Hepatic stellate cell (primary cell): ENCODE data around the gene LPA.
"Not testable (repeated sequence)": the region's sequence is repeated elsewhere in the genome, so short reads cannot be mapped to it uniquely, and the experiment has no call there.

Experiments
- DNase-seq: peaks from one replicate; pipeline ENCODE4 v3.0.0; 2011; ENCODE audit warnings: low spot score

LPA gene

GRCh38 chr6:160664198-160664597 lies at the start of gene LPA:
TSS of gene LPA (minus strand) at chr6:160664275. CDS start at chr6:160664214, 61 bp downstream.
- not testable (repeated sequence) for DNase-seq

GRCh38 chr6:160708993-160709392 lies 44.9 kb upstream of the LPA start:
- DNase-seq = not testable (repeated sequence)

- DNase-seq = not testable (repeated sequence)
Measured at GRCh38 chr6:160704688-160705087, 40.6 kb upstream of the LPA start.

- DNase-seq = not testable (repeated sequence)
Measured at GRCh38 chr6:160701918-160702680, 38.0 kb upstream of the LPA start, which contains the start of gene PLG. TSS of gene PLG (plus strand) at chr6:160702244. CDS start at chr6:160702305, 61 bp downstream.

- no peak for DNase-seq
Measured at GRCh38 chr6:160697826-160698225, 33.8 kb upstream of the LPA start.

- DNase-seq = not testable (repeated sequence)
Measured at GRCh38 chr6:160696884-160697283, 32.8 kb upstream of the LPA start.

- not testable (repeated sequence) for DNase-seq
Measured at GRCh38 chr6:160695622-160696021, 31.5 kb upstream of the LPA start.

GRCh38 chr6:160695025-160695424 lies 30.9 kb upstream of the LPA start:
- DNase-seq = not testable (repeated sequence)

GRCh38 chr6:160692369-160692959 lies 28.4 kb upstream of the LPA start:
- DNase-seq = no peak

GRCh38 chr6:160691617-160692016 lies 27.5 kb upstream of the LPA start:
- no peak for DNase-seq

- DNase-seq = no peak
Measured at GRCh38 chr6:160690458-160690857, 26.4 kb upstream of the LPA start.

- DNase-seq = no peak
Measured at GRCh38 chr6:160685762-160686450, 21.8 kb upstream of the LPA start.

- DNase-seq = not testable (repeated sequence)
Measured at GRCh38 chr6:160685101-160685761, 21.2 kb upstream of the LPA start.

GRCh38 chr6:160679402-160679769 lies 15.3 kb upstream of the LPA start:
- no peak for DNase-seq

- no peak for DNase-seq
Measured at GRCh38 chr6:160678744-160679401, 14.8 kb upstream of the LPA start.

GRCh38 chr6:160678230-160678629 lies 14.2 kb upstream of the LPA start:
- no peak for DNase-seq

GRCh38 chr6:160676418-160676817 lies 12.3 kb upstream of the LPA start:
- DNase-seq = not testable (repeated sequence)

GRCh38 chr6:160668589-160668988 lies 4.5 kb upstream of the LPA start:
- no peak for DNase-seq

- DNase-seq = no peak
Measured at GRCh38 chr6:160667639-160668481, 3.8 kb upstream of the LPA start.

GRCh38 chr6:160662842-160663241 lies 1.2 kb downstream of the LPA start:
- no peak for DNase-seq

- no peak for DNase-seq
Measured at GRCh38 chr6:160662429-160662828, 1.6 kb downstream of the LPA start.
